ENCODE measurements around the gene PRPS1L1.

Gene PRPS1L1

GRCh38 chr7:18053177-18053928 lies 25.7 kb upstream of the PRPS1L1 start:
- no peak for DNase-seq (ENCODE audit: low read depth)
- H3K4me3 ChIP-seq (ENCODE audit: low read depth, low read length) = no peak overlapping the region
- TF ChIP-seq CTCF (conservative IDR thresholded peaks at IDR 0.05; ENCODE audit: low read depth, low read length) = no peak

DNA sequence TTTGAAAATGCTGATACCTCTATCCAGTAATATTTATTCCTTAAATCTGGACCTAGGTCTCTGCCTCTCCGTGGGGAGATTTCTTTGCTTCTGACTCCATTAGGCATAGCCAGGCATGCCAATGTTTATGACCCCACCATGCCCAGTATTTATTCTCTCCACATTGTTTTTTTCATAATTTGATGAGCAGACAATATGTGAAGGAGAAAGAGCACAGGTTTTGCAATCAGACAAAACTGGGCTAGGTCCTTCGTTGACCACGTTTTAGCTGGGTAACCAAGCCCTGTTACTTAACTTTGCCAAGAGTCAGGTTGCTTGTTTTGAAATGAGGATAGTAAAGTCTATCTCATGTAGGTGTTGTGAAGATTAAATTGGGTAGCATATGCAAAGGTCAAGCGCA lies 21.6 kb upstream of the PRPS1L1 start:
- TF ChIP-seq CTCF (conservative IDR thresholded peaks at IDR 0.05; ENCODE audit: low read depth, low read length) = no peak
- no peak for DNase-seq (ENCODE audit: low read depth)
- H3K4me3 ChIP-seq (ENCODE audit: low read depth, low read length) = no peak overlapping the region

- no peak overlapping the region for H3K4me3 ChIP-seq (ENCODE audit: low read depth, low read length)
- no peak for DNase-seq (ENCODE audit: low read depth)
- TF ChIP-seq CTCF (conservative IDR thresholded peaks at IDR 0.05; ENCODE audit: low read depth, low read length) = no peak
These were observed 19.0 kb upstream of the PRPS1L1 start for GRCh38 chr7:18046601-18047000.

GRCh38 chr7:18045171-18045570 lies 17.5 kb upstream of the PRPS1L1 start:
- no peak for TF ChIP-seq CTCF (conservative IDR thresholded peaks at IDR 0.05; ENCODE audit: low read depth, low read length)
- DNase-seq (ENCODE audit: low read depth) = no peak
- no peak overlapping the region for H3K4me3 ChIP-seq (ENCODE audit: low read depth, low read length)

- no peak for DNase-seq (ENCODE audit: low read depth)
- TF ChIP-seq CTCF (conservative IDR thresholded peaks at IDR 0.05; ENCODE audit: low read depth, low read length) = no peak
- no peak overlapping the region for H3K4me3 ChIP-seq (ENCODE audit: low read depth, low read length)
These were observed 13.5 kb upstream of the PRPS1L1 start for GRCh38 chr7:18041191-18041590.

- peak; percentile 69 for DNase-seq (ENCODE audit: low read depth)
- TF ChIP-seq CTCF (conservative IDR thresholded peaks at IDR 0.05; ENCODE audit: low read depth, low read length) = no peak
- no peak overlapping the region for H3K4me3 ChIP-seq (ENCODE audit: low read depth, low read length)
These were observed 12.6 kb upstream of the PRPS1L1 start for GRCh38 chr7:18040196-18040595.

GRCh38 chr7:18038382-18038781 lies 10.7 kb upstream of the PRPS1L1 start:
- H3K4me3 ChIP-seq (ENCODE audit: low read depth, low read length) = no peak overlapping the region
- DNase-seq (ENCODE audit: low read depth) = no peak
- no peak for TF ChIP-seq CTCF (conservative IDR thresholded peaks at IDR 0.05; ENCODE audit: low read depth, low read length)

Measured in choroid plexus epithelial cell (primary cell).